Glutamatergic neuron (in vitro differentiated cells): ENCODE results near the gene LRP1B. TPM values are rescaled to one million over a fixed set of nuclear protein-coding genes. Genes with fewer than 3 reads are reported as not detected.

ENCODE experiments used
- DNase-seq: peaks from one replicate; pipeline ENCODE4 v3.0.0; 2022
- H3K27ac Mint-ChIP-seq: one replicate; pipeline ENCODE4 v1.8.0; 2020; ENCODE audit warnings: mild to moderate bottlenecking, mixed read lengths, inconsistent platforms; ENCODE audit not compliant: unreplicated experiment
- H3K27me3 Mint-ChIP-seq: one replicate; pipeline ENCODE4 v1.8.0; 2020; ENCODE audit warnings: mild to moderate bottlenecking, moderate library complexity, mixed read lengths, inconsistent platforms; ENCODE audit not compliant: unreplicated experiment
- H3K36me3 Mint-ChIP-seq: one replicate; pipeline ENCODE4 v1.8.0; 2020; ENCODE audit warnings: mild to moderate bottlenecking, mixed read lengths, inconsistent platforms; ENCODE audit not compliant: unreplicated experiment
- H3K4me1 Mint-ChIP-seq: one replicate; pipeline ENCODE4 v1.8.0; 2020; ENCODE audit warnings: mild to moderate bottlenecking, low read depth, mixed read lengths, inconsistent platforms; ENCODE audit not compliant: unreplicated experiment
- H3K4me3 Mint-ChIP-seq: one replicate; pipeline ENCODE4 v1.8.0; 2020; ENCODE audit warnings: mild to moderate bottlenecking, mixed read lengths, inconsistent platforms; ENCODE audit not compliant: unreplicated experiment
- H3K9me3 Mint-ChIP-seq: one replicate; pipeline ENCODE4 v1.8.0; 2020; ENCODE audit warnings: mild to moderate bottlenecking, moderate library complexity, mixed read lengths, inconsistent platforms; ENCODE audit not compliant: unreplicated experiment
- total RNA-seq: library from RNA; stranded (reverse); fragmentation: NEBNext Ultra II Directional; extraction: Animal tissue kit (Norgen Biotek cat#: 25700); gene quantifications from one replicate; pipeline ENCODE4 v1.2.1, GENCODE V29; 2021; ENCODE audit not compliant: unreplicated experiment
- TF ChIP-seq, protein P1 (sequence below): fragments of 200-600 bp; sonication (generic); IDR thresholded peaks from one replicate; pipeline ENCODE4 v1.5.0; 2021; ENCODE audit not compliant: partially characterized antibody, unreplicated experiment

The LRP1B gene
- total RNA-seq, 1 donor from 2014 or later, result 28.7 TPM

DNA sequence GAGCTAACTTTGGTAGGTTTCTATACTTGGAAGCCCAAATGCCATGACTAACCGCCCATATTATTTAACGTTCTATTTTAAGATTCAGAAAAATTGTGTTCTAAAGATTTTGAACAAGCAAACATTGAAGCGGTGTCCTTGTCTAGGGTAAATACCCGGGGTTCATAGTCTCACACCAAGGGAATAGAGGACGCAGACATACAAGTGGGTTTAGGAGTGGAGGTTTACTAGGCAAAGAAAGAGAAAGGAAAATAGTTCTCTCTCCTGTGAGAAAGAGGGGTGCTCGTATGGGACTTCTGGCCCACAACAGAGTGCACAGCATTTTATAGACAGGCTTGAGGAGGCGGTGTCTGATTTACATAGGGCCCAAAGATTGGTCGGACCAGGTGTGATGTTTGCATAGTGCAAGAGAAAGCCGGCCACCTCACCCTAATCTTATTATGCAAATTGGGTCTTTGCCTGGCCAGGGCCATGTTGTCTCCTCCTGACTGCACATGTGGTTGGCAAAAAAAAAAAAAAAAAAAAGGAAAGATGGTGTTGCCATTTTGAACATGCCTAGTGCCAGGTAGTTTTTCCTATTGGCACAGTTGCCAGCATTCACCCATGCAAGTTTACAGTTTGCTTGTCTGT is 1062.6 kb downstream of the LRP1B start:
- TF ChIP-seq, protein P1, sequence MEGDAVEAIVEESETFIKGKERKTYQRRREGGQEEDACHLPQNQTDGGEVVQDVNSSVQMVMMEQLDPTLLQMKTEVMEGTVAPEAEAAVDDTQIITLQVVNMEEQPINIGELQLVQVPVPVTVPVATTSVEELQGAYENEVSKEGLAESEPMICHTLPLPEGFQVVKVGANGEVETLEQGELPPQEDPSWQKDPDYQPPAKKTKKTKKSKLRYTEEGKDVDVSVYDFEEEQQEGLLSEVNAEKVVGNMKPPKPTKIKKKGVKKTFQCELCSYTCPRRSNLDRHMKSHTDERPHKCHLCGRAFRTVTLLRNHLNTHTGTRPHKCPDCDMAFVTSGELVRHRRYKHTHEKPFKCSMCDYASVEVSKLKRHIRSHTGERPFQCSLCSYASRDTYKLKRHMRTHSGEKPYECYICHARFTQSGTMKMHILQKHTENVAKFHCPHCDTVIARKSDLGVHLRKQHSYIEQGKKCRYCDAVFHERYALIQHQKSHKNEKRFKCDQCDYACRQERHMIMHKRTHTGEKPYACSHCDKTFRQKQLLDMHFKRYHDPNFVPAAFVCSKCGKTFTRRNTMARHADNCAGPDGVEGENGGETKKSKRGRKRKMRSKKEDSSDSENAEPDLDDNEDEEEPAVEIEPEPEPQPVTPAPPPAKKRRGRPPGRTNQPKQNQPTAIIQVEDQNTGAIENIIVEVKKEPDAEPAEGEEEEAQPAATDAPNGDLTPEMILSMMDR, result no peak
- no peaks in the 10 kb centered on the region for H3K9me3 Mint-ChIP-seq
- H3K27me3 Mint-ChIP-seq, result no peaks in the 10 kb centered on the region
- H3K27ac Mint-ChIP-seq, result no peak overlapping the region
- H3K4me1 Mint-ChIP-seq, result peaks cover 1% of the 10 kb centered on the region
- DNase-seq, result no peak
- no peaks in the 10 kb centered on the region for H3K36me3 Mint-ChIP-seq
- no peak overlapping the region for H3K4me3 Mint-ChIP-seq

DNA sequence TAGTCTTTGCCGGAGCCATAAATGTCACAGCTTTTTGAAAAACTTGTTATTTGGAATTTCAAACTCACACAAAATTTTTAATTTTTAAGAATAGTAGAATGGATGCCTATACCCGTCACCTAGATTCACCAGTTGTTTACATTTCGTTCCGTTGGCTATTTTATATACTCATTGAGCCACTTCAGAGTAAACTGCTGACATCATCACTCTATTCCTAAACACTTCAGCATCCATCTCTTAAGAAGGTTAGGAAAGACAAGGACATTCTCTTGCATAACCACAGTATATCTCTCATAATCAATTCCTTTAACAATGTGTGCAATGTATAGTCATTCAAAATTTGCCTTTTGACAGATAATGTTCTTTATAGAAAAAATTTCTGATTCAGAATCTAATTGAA is 1065.8 kb downstream of the LRP1B start:
- H3K27me3 Mint-ChIP-seq, result no peaks in the 10 kb centered on the region
- peaks cover 1% of the 10 kb centered on the region for H3K4me1 Mint-ChIP-seq
- no peak for DNase-seq
- H3K27ac Mint-ChIP-seq, result no peak overlapping the region
- no peak overlapping the region for H3K4me3 Mint-ChIP-seq
- TF ChIP-seq, protein P1, result no peak
- H3K9me3 Mint-ChIP-seq, result no peaks in the 10 kb centered on the region
- H3K36me3 Mint-ChIP-seq, result no peaks in the 10 kb centered on the region

DNA sequence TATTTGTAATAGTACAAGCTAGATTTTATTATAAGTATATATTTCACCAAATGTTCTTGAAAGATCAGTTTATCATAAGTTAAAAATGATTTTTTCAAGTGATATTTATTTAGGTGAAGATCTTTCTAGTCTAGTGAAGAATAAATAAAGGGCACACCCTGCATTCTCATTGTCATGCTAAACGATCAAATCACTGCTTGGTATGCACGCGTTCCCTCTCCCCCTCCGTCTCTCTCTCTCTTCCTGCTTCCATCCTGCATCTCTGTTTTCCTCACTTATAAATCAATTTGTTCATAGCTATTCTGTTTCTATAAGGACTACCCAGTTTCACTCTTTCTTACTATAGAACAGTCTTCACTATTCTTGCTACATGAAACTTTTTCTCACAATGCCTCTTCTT is 1067.4 kb downstream of the LRP1B start:
- Mint-ChIP-seq H3K4me3 (no peak overlapping the region), H3K9me3 (no peaks in the 10 kb centered on the region), H3K36me3 (no peaks in the 10 kb centered on the region), H3K27ac (no peak overlapping the region), H3K4me1 (peaks cover 1% of the 10 kb centered on the region), H3K27me3 (no peaks in the 10 kb centered on the region)
- DNase-seq, result no peak
- TF ChIP-seq, protein P1, result no peak

DNA sequence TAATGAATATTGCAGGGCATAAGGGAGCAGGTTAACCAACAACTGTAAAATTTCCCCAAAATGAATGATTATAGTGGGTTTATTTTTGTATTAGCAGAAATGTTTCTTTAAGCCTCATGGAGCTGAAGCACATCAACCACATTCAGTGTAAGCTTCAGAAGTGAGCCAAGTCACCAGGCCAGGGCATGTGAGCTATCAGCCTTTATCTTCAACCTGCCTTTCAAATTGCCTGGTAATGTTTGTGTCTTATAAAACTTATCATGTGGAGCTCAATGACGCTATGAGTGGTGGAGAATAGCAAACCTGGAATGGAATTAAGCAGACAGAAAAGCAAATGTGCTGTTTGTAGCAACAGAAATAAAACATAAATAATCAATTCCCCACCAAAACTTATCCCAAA is 1068.4 kb downstream of the LRP1B start:
- Mint-ChIP-seq H3K4me1 (peaks cover 1% of the 10 kb centered on the region), H3K9me3 (no peaks in the 10 kb centered on the region), H3K27me3 (no peaks in the 10 kb centered on the region), H3K4me3 (no peak overlapping the region), H3K27ac (no peak overlapping the region), H3K36me3 (no peaks in the 10 kb centered on the region)
- DNase-seq, result no peak
- TF ChIP-seq, protein P1, result no peak

DNA sequence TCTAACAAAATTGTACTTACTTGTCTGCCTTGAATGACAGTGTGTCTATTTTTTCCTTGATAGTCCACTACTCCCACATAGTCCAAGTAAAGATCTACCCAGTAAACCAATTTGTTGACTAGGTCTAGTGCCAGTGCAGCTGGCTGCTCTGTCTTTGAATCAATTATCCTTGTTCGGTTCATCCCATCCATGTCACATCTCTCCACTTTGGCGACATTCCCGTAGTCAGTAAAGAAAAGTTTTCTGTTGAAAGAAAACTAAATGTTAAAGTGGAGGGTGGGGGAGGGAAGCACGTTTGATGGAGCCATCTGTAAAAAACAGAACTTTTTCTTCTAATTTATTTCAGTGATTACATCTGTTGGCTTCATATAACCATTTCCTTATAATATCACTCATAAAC is 1068.8 kb downstream of the LRP1B start:
- Mint-ChIP-seq H3K9me3 (no peaks in the 10 kb centered on the region), H3K27ac (no peak overlapping the region), H3K27me3 (no peaks in the 10 kb centered on the region), H3K36me3 (no peaks in the 10 kb centered on the region), H3K4me3 (no peak overlapping the region), H3K4me1 (peaks cover 1% of the 10 kb centered on the region)
- TF ChIP-seq, protein P1, result no peak
- DNase-seq, result no peak
